Measurements from ENCODE around the gene MAPKBP1.

- TF ChIP-seq CTCF (IDR thresholded peaks at IDR 0.05) = no peak
- no peak for TF ChIP-seq POLR2A (IDR thresholded peaks at IDR 0.05)
- TF ChIP-seq POLR2AphosphoS5 (IDR thresholded peaks at IDR 0.05) = no peak
Observed at GRCh38 chr15:41825572-41826535, 51.6 kb downstream of the MAPKBP1 start.
